ENCODE data around the gene GLRA1. TPM values are rescaled to one million over a fixed set of nuclear protein-coding genes. Genes with fewer than 3 reads are reported as not detected.
"Not testable (repeated sequence)": the region's sequence is repeated elsewhere in the genome, so short reads cannot be mapped to it uniquely, and the experiment has no call there.

Gene GLRA1
- total RNA-seq, 1 donor from 2014 or later: not detected

DNA sequence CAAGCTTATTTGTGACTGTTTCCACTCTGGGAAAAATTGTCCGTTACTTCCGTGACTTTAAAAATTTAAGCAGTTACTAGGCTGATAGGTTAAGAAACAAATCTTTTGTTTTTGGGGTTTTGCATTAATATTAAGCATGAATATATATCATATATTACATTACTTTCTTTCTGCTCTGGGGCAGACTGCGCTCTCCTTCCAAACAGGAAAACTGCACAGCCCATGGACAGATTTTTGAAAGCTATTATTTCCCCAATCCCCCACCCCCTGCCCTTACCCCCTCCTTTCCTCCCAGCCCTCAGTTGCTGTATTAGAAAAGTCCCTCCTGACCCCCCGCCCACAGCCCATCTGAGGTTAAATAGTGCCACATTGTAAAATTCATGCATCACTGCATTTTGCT is 102.5 kb downstream of the GLRA1 start:
- ATAC-seq (no peak), DNase-seq (ENCODE audit: low spot score) (no peak)

DNA sequence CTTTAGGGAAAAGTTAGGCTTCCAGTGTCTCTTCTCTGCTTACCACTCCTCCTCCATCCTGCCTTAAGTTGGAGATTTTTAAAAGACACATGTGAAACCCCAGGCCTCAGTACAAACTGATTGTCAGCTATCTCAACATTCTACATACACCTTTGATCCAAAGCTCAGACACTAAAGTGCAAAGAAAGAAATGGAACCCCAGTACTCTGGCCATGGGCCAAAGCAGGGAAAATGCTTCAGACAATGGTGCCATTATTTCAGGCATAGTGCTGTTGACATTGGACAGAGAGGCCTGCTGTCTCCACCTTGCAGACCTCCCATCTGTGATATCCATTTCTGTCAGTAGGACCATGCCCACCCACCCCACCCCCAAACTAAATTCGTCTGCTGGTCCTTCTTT is 103.7 kb downstream of the GLRA1 start:
- ATAC-seq: no peak
- DNase-seq (ENCODE audit: low spot score): no peak

DNA sequence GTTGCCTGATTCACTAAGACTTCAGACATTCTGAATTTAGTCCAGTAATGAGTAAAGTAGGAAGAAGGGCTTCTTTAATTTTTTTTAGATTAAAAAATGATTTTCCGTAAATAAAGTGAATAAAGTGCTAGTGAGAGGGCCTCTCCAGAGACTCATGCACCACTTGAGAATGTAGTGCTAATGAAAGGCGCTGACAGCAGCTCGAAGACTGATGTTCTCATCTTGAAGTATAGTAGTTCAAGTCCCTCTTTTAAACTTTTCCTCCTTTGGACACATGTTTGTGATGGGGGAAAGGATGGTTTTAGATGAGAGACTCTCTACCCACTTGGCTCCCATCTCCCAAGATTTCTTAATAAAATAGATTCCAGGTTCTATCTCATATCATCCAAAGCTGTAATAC is 104.4 kb downstream of the GLRA1 start:
- no peak for DNase-seq (ENCODE audit: low spot score)
- no peak for ATAC-seq

DNA sequence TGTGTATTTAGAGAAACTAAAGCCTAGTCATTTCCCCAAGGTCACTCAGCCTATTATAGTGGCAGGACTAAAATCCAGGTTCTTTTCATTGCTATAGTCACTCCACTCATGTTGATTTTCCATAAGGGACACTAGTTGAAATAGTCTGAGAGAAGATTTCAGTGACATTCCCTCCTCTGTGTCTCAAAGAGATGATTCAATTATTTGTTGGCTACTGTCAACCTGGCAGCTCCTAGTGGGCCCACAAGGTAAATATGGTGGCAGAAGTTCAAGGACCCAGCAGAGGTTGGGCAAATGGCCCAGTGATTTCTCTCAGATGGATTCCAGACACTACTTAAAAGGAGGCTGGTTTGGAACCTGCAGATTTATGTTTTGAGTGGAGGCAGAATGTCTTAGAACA is 104.8 kb downstream of the GLRA1 start:
- no peak for DNase-seq (ENCODE audit: low spot score)
- ATAC-seq: peak; percentile 47

DNA sequence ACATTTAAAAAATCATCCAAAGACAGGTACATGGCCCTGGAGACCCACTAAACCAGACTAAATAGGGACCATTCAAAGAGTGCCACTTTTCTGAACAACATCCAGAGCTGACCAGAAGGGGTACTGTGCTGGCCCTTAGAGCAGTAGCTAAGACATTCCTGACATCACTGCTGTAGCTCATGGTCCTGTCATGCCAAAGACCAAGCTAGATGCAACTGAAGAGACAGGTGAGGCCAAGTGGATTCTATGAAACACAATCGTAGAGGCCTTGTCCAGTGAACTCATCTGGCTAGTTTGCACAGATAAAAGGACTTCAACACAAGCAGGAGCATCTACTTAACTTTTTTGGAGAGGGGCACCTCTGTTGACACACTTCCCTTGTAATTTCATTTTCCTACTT is 109.6 kb downstream of the GLRA1 start:
- DNase-seq (ENCODE audit: low spot score) (no peak), ATAC-seq (no peak)

DNA sequence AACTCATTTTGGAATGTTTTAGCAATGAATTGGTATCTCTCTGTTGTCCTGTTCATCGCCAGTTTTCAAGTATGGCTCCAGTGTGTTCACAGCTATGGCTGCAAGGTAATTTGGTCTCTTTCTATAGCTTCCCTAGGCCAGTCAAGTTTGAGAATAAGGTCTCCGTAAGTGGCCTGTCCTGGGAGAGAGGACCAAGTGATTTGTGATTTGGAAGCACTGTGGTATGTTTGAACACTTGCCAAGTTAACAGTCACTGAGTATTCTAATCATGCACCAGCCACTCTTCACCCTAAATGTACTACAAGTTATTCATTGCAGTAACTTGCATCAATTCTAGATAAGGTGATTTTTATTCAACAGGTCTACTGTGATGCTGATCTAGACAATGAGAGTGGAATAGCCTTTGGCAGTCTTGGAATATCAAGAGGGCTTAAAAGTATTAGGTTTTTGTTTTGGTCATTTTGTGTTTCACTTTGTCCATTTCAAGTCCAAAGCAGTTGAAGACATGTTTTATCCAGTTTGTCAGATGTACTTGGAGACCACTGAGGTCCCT is 111.8 kb downstream of the GLRA1 start:
- ATAC-seq: no peak

DNA sequence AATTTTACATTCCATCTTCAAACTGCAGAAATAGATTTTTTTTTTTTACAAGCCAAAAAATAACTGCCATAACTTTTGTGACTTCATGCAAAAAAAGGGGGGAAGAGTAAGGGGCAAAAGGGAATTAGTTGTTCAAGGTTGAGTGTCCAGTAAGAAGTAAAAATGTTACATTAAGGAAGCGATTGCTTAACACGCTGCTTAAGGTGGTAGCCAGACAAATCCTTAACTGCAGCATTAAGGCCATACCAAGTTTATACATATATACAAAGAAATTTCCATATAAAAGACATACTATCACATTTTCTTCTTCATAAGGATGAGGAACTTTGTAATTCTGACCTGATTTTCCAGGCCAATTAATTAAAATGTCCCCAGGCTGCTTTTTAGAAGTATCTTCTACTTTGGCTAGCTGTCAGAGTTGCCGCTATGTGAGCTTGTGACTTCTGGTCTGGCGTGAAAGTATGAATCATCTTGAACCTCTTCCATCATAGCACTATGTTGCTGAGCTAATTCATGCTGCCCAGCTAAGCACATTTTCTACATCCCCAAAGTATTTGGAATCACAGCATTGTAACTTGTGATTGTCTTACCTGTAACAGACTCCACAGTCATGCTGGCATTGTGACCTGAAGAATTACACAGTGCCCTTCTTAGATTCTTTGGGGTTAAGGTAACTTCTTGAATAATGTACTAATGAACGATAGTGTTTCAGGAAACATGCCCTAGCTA is 112.9 kb downstream of the GLRA1 start:
- DNase-seq (ENCODE audit: low spot score): no peak
- no peak for ATAC-seq

More for the DNA sequence above, 111.8 kb downstream of the GLRA1 start:
- no peak for DNase-seq (ENCODE audit: low spot score)

DNA sequence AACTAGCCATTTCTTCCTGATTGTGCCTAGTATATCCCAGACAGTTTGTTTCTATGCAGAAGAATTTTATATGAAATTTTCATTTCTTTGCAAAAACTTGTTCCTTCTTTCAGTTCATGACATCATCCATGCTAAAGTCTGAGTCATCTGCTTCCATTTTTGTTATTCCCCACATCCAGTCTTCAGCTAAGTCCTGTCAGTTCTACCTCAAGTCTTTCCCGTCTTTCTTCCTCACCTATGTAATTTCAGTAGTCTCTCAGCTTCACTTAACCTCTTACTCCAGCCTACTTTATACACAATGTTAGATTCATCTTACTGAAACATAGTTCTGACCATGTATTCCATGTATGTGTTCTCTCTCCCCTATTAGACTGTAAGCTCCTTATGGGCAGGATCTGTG is 113.8 kb downstream of the GLRA1 start:
- ATAC-seq (no peak), DNase-seq (ENCODE audit: low spot score) (no peak)

DNA sequence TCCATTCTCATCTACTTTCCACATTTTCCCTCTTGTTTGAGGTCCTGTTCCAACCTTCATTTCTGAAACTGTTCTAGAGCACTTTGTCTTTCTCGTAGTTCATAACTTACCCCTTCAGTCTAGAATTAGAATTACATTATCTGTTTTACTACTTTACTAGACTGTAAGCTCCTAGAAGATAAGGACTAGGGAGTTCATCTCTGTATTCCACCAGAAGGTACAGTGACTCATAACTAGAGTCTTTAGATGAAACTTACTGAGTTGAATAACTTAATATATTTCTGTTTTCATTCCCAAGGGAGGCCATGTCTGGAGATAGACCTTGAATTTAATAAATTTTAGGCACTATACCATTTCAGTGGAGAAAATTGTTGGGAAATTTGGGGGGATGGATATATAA is 114.2 kb downstream of the GLRA1 start:
- no peak for DNase-seq (ENCODE audit: low spot score)
- no peak for ATAC-seq

DNA sequence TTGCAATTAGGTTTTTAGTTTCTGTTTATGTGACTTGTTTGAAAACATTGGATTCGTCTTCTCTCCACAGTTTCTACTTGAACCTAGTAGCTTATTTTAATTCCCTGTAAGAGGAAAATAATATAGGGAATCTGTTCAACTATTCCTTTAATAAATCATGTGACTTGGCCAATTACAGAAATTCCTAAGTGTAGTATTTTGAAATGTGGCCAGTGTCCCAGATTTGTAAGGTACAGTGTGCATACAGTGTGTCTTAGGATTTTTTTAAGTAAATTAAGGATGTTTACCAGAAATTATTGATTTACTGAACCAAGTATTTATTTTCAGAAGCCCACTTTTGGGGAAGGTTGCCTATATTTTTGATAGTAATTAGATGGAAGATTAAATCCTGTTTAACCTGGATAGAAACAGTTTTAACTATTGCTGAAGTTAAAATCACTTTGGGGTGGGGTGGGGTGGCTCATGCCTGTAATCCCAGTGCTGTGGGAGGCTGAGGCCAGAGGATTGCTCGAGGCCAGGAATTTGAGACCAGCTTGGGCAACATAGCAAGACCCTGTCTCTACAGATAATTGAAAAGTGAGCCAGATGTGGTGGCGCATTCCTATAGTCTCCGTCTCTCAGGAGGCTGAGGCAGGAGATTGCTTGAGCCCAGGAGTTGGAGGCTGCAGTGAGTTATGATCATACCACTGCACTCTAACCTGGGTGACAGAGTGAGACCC is 116.0 kb downstream of the GLRA1 start:
- ATAC-seq: no peak
- DNase-seq (ENCODE audit: low spot score): no peak

DNA sequence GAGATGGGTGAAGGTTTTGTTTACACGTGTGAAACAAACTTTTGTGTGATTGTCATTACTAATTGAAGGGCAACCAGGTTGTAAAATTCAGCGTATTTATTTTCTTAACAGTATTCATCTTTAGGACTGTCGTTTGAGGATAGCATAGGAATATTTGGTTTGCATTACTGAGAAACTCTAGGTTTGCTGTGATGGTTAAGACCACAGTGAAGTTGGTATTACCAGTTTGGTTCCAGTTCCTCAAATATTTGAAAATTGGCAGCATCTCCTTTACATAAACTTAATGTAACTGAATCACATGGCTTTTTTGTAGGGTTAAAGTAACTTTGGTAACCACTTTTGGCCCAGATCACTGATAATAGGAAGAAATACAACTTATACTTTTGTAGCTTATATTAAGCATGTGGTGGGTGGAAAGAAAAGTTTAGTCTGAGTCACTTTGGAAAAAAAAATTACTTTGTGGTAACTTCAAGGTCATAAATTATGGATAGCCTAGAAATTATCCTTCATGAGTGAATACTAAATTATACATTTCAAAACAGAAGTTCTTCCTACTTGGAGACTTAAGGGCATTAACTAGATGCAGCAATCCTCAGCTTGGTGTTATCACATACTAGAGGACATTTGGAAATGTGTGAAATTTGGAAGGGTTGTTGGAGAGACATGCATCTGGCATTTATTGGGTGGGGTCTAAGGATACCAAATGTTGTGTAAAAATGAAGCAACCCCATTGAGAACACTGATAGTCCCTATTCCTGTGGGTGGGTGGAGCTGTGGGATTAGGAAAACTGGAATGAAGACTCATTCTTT is 119.0 kb downstream of the GLRA1 start:
- ATAC-seq (no peak), DNase-seq (ENCODE audit: low spot score) (no peak)

DNA sequence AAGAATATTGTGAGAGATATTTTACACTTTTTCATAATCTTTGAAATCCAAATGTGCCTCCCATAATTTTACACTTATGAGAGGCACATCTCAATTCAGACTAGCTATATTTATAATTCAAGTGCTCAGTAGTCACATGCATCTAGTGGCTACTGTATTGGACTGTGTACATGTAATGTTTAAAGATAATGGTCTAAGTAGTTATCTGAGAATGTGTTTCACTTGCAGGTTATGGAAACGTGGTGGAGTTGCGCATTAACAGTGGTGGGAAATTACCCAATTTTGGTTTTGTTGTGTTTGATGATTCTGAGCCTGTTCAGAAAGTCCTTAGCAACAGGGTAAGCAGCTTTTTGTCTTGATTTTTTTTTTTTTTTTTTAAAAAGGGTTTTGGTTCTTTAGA is 124.1 kb downstream of the GLRA1 start:
- no peak for ATAC-seq

DNA sequence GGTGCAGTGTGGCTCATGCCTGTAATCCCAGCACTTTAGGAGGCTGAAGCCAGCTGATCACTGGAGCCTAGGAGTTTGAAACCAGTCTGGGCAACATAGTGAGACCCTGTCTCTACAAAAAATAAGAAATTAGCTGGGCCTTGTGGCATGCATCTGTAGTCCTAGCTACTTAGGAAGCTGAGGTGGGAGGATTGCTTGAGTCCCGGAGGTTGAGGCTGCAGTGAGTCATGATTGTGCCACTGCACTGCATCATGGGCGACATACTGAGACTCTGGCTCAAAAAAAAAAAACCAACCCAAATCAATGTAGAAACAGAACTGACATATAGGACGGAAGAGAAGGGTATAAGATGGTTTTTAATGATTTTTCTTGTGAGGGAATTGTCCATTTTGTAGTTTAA is 125.2 kb downstream of the GLRA1 start:
- ATAC-seq (no peak), DNase-seq (ENCODE audit: low spot score) (no peak)

More for the DNA sequence above, 124.1 kb downstream of the GLRA1 start:
- no peak for DNase-seq (ENCODE audit: low spot score)

DNA sequence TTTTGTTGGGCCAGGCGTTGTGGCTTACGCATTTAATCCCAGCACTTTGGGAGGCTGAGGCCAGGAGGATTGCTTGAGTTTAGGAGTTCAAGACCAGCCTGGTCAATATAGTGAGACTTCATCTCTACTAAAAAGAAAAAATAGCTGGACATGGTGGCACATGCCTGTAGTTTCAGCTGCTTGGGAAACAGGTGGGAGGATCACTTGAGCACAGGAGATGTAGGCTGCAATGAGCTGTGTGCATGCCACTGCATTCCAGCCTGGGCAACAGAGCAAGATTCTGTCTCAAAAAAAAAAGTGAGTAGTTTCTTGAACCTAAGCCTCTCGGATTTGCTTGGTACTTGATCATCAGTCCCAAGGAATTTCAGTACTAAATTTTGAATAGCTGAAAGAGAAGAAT is 126.0 kb downstream of the GLRA1 start:
- ATAC-seq: no peak
- no peak for DNase-seq (ENCODE audit: low spot score)

DNA sequence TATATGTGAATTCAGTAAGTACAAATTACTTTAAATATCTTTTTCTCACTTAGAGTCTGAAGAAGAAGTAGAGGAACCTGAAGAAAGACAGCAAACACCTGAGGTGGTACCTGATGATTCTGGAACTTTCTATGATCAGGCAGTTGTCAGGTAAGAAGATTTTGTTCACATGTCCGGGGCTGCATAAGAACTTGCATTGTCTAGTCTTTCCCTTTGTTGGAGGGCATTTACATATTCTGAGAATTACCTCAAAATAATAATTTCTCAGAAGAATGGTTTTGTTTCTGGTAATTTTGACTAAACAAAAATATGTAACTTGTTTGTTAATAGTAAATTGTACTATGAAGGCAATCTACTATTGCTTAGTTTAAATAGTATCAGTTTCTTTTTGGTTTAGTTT is 129.2 kb downstream of the GLRA1 start:
- ATAC-seq (no peak), DNase-seq (ENCODE audit: low spot score) (no peak)

DNA sequence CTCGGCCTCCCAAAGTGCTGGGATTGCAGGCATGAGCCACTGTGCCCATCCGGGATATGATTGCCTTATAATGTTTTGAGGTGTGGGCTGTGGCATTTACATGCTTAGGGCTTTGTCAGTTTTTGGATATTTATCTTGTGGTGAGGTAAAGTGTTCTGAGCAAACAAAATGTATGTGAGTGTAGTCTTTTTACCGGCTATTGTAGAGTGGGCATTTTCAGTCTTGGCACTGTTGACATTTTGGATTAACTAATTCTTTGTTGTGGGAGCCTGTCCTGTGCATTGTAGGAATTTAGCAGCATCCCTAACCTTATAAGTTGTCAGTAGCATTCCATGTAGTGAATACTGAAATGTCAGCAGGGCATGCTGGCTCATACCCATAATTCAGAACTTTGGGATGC is 131.3 kb downstream of the GLRA1 start:
- DNase-seq (ENCODE audit: low spot score) (no peak), ATAC-seq (no peak)

DNA sequence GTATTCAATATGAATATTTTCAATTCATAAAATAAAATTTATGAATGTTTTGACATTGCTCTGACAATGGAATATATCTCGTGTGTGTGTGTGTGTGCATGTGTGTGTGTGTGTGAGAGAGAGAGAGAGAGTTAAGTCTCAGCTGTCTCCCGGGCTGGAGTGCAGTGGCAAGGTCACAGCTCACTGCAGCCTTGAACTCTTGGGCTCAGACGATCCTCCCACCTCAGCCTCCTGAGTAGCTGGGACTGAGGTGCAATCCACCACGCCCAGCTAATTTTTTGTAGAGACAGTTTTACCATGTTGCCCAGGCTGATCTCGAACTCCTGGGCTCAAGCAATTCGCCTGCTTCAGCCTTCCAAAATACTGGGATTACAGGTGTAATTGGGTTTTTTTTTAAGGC is 136.8 kb downstream of the GLRA1 start:
- DNase-seq (ENCODE audit: low spot score): no peak
- ATAC-seq: no peak

DNA sequence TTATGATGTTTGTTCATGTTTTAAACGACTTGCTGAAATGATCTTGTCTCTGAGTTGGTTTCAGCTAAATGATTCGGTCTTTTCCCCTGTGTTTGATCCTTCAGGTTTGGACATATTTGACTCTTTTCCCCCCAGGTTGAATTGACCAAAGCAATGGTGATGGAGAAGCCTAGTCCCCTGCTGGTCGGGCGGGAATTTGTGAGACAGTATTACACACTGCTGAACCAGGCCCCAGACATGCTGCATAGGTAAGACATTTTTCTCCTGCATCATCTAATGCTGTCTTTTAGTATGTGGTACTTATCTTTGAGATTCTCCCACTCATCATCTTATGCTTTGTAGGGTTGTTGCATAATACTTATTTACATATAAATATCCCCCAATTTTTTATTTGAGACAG is 138.2 kb downstream of the GLRA1 start:
- peak; percentile 19 for ATAC-seq

DNA sequence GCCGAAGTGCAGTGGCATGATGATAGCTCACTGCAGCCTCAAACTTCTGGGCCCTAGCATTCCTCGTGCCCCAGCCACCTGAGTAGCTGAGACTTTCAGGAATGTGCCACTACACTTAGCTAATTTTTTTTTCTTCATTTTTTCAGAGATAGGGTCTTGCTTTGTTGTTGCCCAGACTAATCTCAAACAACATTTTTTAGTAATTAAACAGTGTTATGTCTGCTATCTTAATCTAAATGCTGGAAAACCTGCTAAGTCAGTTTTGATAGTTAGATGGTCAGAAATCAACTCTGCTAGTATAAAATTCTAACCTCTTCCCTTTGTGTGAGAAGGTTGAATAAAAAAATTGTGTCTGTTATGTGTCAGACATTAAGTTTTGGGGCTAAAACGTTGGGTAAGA is 140.5 kb downstream of the GLRA1 start:
- ATAC-seq: no peak

More for the DNA sequence above, 138.2 kb downstream of the GLRA1 start:
- no peak for DNase-seq (ENCODE audit: low spot score)

DNA sequence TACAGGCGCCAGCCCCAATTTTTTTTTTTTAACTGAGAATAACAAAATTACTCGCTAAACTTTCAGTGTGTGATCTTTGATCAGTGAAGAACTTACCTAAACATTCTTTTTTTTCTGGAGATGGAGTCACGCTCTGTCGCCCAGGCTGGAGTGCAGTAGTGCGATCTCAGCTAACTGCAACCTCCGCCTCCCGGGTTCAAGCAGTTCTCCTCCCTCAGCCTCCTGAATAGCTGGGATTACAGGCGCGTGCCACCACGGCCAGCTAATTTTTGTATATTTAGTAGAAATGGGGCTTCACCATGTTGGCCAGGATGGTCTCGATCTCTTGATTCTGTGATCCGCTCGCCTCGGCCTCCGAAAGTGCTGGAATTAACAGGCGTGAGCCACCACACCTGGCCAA is 141.0 kb downstream of the GLRA1 start:
- DNase-seq (ENCODE audit: low spot score); ATAC-seq: not testable (repeated sequence)

More for the DNA sequence above, 140.5 kb downstream of the GLRA1 start:
- no peak for DNase-seq (ENCODE audit: low spot score)

DNA sequence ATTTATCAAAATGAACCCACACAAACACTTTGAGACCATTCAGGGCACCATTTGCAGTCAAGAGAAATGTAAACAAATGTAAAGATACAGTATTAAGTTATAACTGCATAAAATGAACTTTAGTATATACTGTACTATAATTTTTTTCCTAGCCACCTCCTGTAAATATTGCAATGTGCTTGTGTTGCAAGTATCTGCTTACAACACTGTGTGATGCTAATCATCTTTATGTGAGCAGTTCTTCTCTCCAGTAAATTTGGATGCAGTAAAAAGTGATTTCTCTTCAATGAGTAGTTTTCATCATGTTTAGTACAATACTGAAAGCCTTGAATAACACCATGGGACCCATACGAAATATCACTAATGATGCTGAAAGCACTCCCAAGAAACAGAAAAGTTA is 143.4 kb downstream of the GLRA1 start:
- no peak for ATAC-seq
- no peak for DNase-seq (ENCODE audit: low spot score)

Measured in left lobe of liver (tissue), 2 donors.